Astrocyte (in vitro differentiated cells and primary cell): ENCODE results near the gene PLCXD3. TPM values are rescaled to one million over a fixed set of nuclear protein-coding genes. Genes with fewer than 3 reads are reported as not detected.

Source experiments
- DNase-seq: peaks from one replicate; pipeline ENCODE4 v3.0.0-alpha.2; 2010; ENCODE audit warnings: low read depth
- FAIRE-seq: peaks from 2 replicates; lab custom pipeline; 2011; peaks lifted over from hg19 to GRCh38; lab: Jason Lieb, UNC
- H2AFZ ChIP-seq: 2 replicates; pipeline ENCODE4 v1.6.0; 2012; ENCODE audit warnings: low read depth, low read length, inconsistent platforms
- H3K27ac ChIP-seq: 2 replicates; pipeline ENCODE4 v1.5.1; 2011; ENCODE audit warnings: low read depth, low read length, inconsistent platforms
- H3K27me3 ChIP-seq: 2 replicates; pipeline ENCODE4 v1.6.0; 2011; ENCODE audit warnings: low read length, inconsistent platforms; ENCODE audit not compliant: insufficient read depth
- H3K36me3 ChIP-seq: 2 replicates; pipeline ENCODE4 v1.5.1; 2011; ENCODE audit warnings: low read length, inconsistent platforms; ENCODE audit not compliant: insufficient read depth
- H3K4me1 ChIP-seq: 2 replicates; pipeline ENCODE4 v1.5.1; 2011; ENCODE audit warnings: low read length, inconsistent platforms; ENCODE audit not compliant: insufficient read depth
- H3K4me2 ChIP-seq: 2 replicates; pipeline ENCODE4 v1.6.0; 2012; ENCODE audit warnings: low read length, inconsistent platforms
- H3K4me3 ChIP-seq: 2 replicates; pipeline ENCODE4 v1.5.1; 2011; ENCODE audit warnings: low read depth, mild to moderate bottlenecking, low read length, inconsistent platforms; ENCODE audit not compliant: insufficient read depth
- H3K79me2 ChIP-seq: 2 replicates; pipeline ENCODE4 v1.6.0; 2012; ENCODE audit warnings: mild to moderate bottlenecking, low read length, inconsistent platforms; ENCODE audit not compliant: insufficient read depth
- H3K9ac ChIP-seq: 2 replicates; pipeline ENCODE4 v1.6.0; 2012; ENCODE audit warnings: mild to moderate bottlenecking, low read length, inconsistent platforms
- H3K9me3 ChIP-seq: 2 replicates; pipeline ENCODE4 v1.5.1; 2012; ENCODE audit warnings: low read depth, mild to moderate bottlenecking, low read length, inconsistent platforms; ENCODE audit not compliant: insufficient read depth
- H4K20me1 ChIP-seq: 2 replicates; pipeline ENCODE4 v1.6.0; 2012; ENCODE audit warnings: low read length, inconsistent platforms; ENCODE audit not compliant: insufficient read depth
- H3K27ac Mint-ChIP-seq: one replicate; pipeline ENCODE4 v1.8.0; 2021; ENCODE audit warnings: mild to moderate bottlenecking, mixed read lengths; ENCODE audit not compliant: unreplicated experiment
- H3K27me3 Mint-ChIP-seq: one replicate; pipeline ENCODE4 v1.8.0; 2021; ENCODE audit warnings: low read depth, mixed read lengths; ENCODE audit not compliant: unreplicated experiment
- H3K36me3 Mint-ChIP-seq: one replicate; pipeline ENCODE4 v1.8.0; 2021; ENCODE audit warnings: low read depth, mixed read lengths; ENCODE audit not compliant: unreplicated experiment
- H3K4me1 Mint-ChIP-seq: one replicate; pipeline ENCODE4 v1.8.0; 2021; ENCODE audit warnings: low read depth, mixed read lengths; ENCODE audit not compliant: unreplicated experiment
- H3K4me3 Mint-ChIP-seq: one replicate; pipeline ENCODE4 v1.8.0; 2021; ENCODE audit warnings: mild to moderate bottlenecking, moderate library complexity, mixed read lengths; ENCODE audit not compliant: unreplicated experiment
- H3K9me3 Mint-ChIP-seq: one replicate; pipeline ENCODE4 v1.8.0; 2021; ENCODE audit warnings: mild to moderate bottlenecking, mixed read lengths; ENCODE audit not compliant: unreplicated experiment
- EZH2 ChIP-seq: IDR thresholded peaks from 2 replicates; pipeline ENCODE4 v1.6.1; 2012; ENCODE audit warnings: mild to moderate bottlenecking, low read length, inconsistent platforms; ENCODE audit not compliant: insufficient read depth
- total RNA-seq: library from RNA; stranded (reverse); gene quantifications from 2 replicates; pipeline ENCODE4 v1.2.1, GENCODE V29; 2021
- TF ChIP-seq, protein P1 (sequence below): IDR thresholded peaks from 2 replicates; pipeline ENCODE4 v1.5.1; 2011; ENCODE audit warnings: low read depth, mild to moderate bottlenecking, inconsistent platforms, low read length, moderate library complexity; ENCODE audit not compliant: insufficient read depth

Gene PLCXD3
- total RNA-seq, 1 donor from 2014 or later, result 1.6 TPM

DNA sequence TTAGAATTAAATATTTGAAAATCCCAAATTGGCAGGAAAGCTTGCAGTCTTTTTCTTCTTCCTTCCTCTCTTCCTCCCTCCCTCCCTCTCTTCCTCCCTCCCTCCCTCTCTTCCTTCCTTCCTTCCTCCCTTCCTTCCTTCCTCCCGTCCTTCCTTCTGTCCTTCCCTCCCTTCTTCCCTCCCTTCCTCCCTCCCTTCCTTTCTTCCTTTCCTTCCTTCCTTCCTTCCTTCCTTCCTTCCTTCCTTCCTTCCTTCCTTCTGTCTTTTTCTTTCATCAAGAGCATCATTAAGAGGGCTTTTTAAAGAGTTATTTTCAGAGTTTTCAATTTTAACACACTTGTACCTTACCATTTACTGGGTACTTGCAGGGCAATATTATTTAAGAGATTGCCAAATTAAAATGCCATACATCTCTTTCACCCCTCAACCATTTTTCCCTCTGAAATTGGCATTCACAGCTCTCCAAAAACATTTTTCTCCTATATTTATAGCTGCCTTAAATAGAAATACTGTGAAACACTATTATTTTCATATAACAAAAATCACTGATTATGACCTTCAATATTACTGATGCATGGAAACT, 197.8 kb downstream of the PLCXD3 start:
- DNase-seq (peak; percentile 14), FAIRE-seq (no peak)
- H3K4me3 Mint-ChIP-seq, result no peak overlapping the region
- H3K27me3 Mint-ChIP-seq, result no peaks in the 10 kb centered on the region
- no peaks in the 10 kb centered on the region for H3K27me3 ChIP-seq
- H3K9me3 ChIP-seq, result no peaks in the 10 kb centered on the region
- H3K36me3 Mint-ChIP-seq, result no peaks in the 10 kb centered on the region
- H4K20me1 ChIP-seq, result no peaks in the 10 kb centered on the region
- H3K4me1 ChIP-seq, result no peaks in the 10 kb centered on the region
- no peak overlapping the region for H3K4me3 ChIP-seq
- no peaks in the 10 kb centered on the region for H3K4me1 Mint-ChIP-seq
- no peak overlapping the region for H3K27ac ChIP-seq
- H3K36me3 ChIP-seq, result no peaks in the 10 kb centered on the region
- H3K4me2 ChIP-seq, result no peak overlapping the region
- no peak for TF ChIP-seq EZH2
- TF ChIP-seq, protein P1, sequence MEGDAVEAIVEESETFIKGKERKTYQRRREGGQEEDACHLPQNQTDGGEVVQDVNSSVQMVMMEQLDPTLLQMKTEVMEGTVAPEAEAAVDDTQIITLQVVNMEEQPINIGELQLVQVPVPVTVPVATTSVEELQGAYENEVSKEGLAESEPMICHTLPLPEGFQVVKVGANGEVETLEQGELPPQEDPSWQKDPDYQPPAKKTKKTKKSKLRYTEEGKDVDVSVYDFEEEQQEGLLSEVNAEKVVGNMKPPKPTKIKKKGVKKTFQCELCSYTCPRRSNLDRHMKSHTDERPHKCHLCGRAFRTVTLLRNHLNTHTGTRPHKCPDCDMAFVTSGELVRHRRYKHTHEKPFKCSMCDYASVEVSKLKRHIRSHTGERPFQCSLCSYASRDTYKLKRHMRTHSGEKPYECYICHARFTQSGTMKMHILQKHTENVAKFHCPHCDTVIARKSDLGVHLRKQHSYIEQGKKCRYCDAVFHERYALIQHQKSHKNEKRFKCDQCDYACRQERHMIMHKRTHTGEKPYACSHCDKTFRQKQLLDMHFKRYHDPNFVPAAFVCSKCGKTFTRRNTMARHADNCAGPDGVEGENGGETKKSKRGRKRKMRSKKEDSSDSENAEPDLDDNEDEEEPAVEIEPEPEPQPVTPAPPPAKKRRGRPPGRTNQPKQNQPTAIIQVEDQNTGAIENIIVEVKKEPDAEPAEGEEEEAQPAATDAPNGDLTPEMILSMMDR, result no peak
- H3K79me2 ChIP-seq, result no peaks in the 10 kb centered on the region
- H3K9me3 Mint-ChIP-seq, result no peaks in the 10 kb centered on the region
- no peak overlapping the region for H2AFZ ChIP-seq
- no peak overlapping the region for H3K27ac Mint-ChIP-seq
- H3K9ac ChIP-seq, result no peak overlapping the region

DNA sequence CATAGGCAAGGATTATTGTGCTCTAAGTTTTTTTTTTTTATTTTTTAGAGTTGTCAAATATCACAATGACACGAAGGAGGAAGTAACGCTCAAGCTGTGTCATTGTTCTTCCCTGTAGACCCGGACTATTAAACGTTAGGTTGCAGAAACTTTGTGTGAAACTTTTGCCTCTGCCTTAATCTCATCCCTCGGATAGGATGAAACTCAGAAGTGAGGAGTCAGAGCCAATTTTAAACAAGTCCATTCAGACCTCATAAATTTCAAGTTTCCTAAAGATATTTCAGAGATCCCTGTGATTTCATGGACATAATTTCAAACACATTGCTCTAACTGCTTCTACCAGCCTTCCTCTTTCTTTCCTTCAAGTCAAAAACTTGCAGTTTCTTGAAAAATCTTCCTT, 198.3 kb downstream of the PLCXD3 start:
- no peak overlapping the region for H3K27ac Mint-ChIP-seq
- H3K4me1 Mint-ChIP-seq, result no peaks in the 10 kb centered on the region
- Histone ChIP-seq H4K20me1 (no peaks in the 10 kb centered on the region), H3K9ac (no peak overlapping the region), H3K79me2 (no peaks in the 10 kb centered on the region), H3K4me1 (no peaks in the 10 kb centered on the region), H3K27me3 (no peaks in the 10 kb centered on the region), H3K27ac (no peak overlapping the region), H3K36me3 (no peaks in the 10 kb centered on the region), H3K4me3 (no peak overlapping the region), H3K4me2 (no peak overlapping the region), H3K9me3 (no peaks in the 10 kb centered on the region), H2AFZ (no peak overlapping the region)
- FAIRE-seq (no peak), DNase-seq (no peak)
- no peaks in the 10 kb centered on the region for H3K36me3 Mint-ChIP-seq
- H3K4me3 Mint-ChIP-seq, result no peak overlapping the region
- H3K27me3 Mint-ChIP-seq, result no peaks in the 10 kb centered on the region
- no peaks in the 10 kb centered on the region for H3K9me3 Mint-ChIP-seq
- TF ChIP-seq, protein P1, result no peak
- TF ChIP-seq EZH2, result no peak

DNA sequence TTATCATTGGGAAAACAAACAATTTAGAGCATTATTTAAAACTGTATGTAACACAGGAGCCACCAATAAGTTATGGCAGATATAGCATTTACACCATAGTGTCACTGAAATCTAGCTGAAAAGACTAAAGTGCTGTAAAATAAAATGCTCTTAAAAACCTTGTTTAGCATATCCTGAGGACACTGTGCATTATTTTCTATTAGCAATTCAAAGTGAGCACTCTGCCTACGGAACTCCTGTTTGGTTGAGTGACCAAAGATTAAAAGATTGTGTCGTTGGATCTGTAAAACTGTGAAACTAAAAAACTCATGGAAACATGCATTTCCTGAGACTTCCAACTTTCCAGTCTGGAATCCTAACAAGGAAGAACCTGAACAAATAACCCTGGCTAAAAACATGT, 201.1 kb downstream of the PLCXD3 start:
- DNase-seq (no peak), FAIRE-seq (no peak)
- Histone ChIP-seq H4K20me1 (no peaks in the 10 kb centered on the region), H3K4me2 (no peak overlapping the region), H3K9me3 (no peaks in the 10 kb centered on the region), H3K79me2 (no peaks in the 10 kb centered on the region), H3K27ac (no peak overlapping the region), H2AFZ (no peak overlapping the region), H3K9ac (no peak overlapping the region), H3K4me1 (no peaks in the 10 kb centered on the region), H3K36me3 (no peaks in the 10 kb centered on the region), H3K4me3 (no peak overlapping the region), H3K27me3 (no peaks in the 10 kb centered on the region)
- no peaks in the 10 kb centered on the region for H3K27me3 Mint-ChIP-seq
- H3K36me3 Mint-ChIP-seq, result no peaks in the 10 kb centered on the region
- TF ChIP-seq EZH2, result no peak
- TF ChIP-seq, protein P1, result no peak
- no peaks in the 10 kb centered on the region for H3K4me1 Mint-ChIP-seq
- no peak overlapping the region for H3K4me3 Mint-ChIP-seq
- H3K9me3 Mint-ChIP-seq, result no peaks in the 10 kb centered on the region
- H3K27ac Mint-ChIP-seq, result no peak overlapping the region
